ENCODE measurements around the gene CLPTM1. TPM values are rescaled to one million over a fixed set of nuclear protein-coding genes. Genes with fewer than 3 reads are reported as not detected.
"Not testable (repeated sequence)": the region's sequence is repeated elsewhere in the genome, so short reads cannot be mapped to it uniquely, and the experiment has no call there.

The CLPTM1 gene
- total and polyA plus RNA-seq, 8 donors: 67.1 to 118 (median 71.5) TPM

DNA sequence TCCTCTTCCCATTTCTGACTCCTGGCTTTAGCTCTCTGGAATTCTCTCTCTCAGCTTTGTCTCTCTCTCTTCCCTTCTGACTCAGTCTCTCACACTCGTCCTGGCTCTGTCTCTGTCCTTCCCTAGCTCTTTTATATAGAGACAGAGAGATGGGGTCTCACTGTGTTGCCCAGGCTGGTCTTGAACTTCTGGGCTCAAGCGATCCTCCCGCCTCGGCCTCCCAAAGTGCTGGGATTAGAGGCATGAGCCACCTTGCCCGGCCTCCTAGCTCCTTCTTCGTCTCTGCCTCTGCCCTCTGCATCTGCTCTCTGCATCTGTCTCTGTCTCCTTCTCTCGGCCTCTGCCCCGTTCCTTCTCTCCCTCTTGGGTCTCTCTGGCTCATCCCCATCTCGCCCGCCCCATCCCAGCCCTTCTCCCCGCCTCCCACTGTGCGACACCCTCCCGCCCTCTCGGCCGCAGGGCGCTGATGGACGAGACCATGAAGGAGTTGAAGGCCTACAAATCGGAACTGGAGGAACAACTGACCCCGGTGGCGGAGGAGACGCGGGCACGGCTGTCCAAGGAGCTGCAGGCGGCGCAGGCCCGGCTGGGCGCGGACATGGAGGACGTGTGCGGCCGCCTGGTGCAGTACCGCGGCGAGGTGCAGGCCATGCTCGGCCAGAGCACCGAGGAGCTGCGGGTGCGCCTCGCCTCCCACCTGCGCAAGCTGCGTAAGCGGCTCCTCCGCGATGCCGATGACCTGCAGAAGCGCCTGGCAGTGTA lies 46.9 kb upstream of the CLPTM1 start:
- peaks cover 4 to 36% of the 10 kb centered on the region in 2 donors for H3K27me3 ChIP-seq
- no peaks in the 10 kb centered on the region for H3K9me3 ChIP-seq
- peaks cover 7 to 36% of the 10 kb centered on the region in 2 donors for H3K4me1 ChIP-seq
- no peak for ATAC-seq
- peaks cover 0 to 2% of the 10 kb centered on the region in 2 donors for H3K36me3 ChIP-seq
- intact Hi-C loops (cut with DNase I): no loop called here
- DNase-seq: no peak
- TF ChIP-seq CTCF (IDR thresholded peaks at IDR 0.05): no peak
- H3K4me3 ChIP-seq: no peak overlapping the region
- H3K27ac ChIP-seq: no peak overlapping the region

- Histone ChIP-seq H3K36me3 (no peaks in the 10 kb centered on the region), H3K27me3 (peaks cover 4 to 36% of the 10 kb centered on the region in 2 donors), H3K4me1 (peaks cover 7 to 36% of the 10 kb centered on the region in 2 donors), H3K27ac (no peak overlapping the region), H3K4me3 (no peak overlapping the region), H3K9me3 (no peaks in the 10 kb centered on the region)
- no peak for ATAC-seq
- no peak for DNase-seq
- TF ChIP-seq CTCF (IDR thresholded peaks at IDR 0.05): no peak
- intact Hi-C loops (cut with DNase I): no loop called here
Measured at GRCh38 chr19:44908836-44909261, 46.3 kb upstream of the CLPTM1 start.

GRCh38 chr19:44909775-44910174 lies 45.4 kb upstream of the CLPTM1 start:
- Histone ChIP-seq H3K4me1 (peaks cover 7 to 44% of the 10 kb centered on the region in 2 donors), H3K4me3 (peak overlapping the region in 1 of 2 donors; percentile 4), H3K27ac (no peak overlapping the region), H3K36me3 (no peaks in the 10 kb centered on the region), H3K9me3 (no peaks in the 10 kb centered on the region), H3K27me3 (peaks cover 4 to 30% of the 10 kb centered on the region in 2 donors)
- ATAC-seq (no peak), DNase-seq (no peak)
- intact Hi-C loops (cut with DNase I): no loop called here
- TF ChIP-seq CTCF (IDR thresholded peaks at IDR 0.05): no peak

DNA sequence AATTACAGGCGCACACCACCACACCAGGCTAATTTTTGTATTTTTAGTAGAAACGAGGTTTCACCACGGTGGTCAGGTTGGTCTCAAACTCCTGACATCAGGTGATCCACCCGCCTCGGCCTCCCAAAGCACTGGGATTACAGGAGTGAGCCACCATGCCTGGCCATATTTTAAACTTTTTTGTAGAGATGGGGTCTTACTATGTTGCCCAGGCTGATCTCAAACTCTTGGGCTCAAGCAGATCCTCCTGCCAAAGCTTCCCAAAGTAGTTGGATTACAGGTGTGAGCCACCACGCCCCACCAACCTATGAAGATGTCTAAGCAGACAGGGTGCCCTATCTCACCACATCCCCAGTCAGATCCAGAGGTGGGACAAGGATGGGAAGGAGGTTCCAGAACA lies 43.3 kb upstream of the CLPTM1 start:
- H3K27ac ChIP-seq; intact Hi-C loops (cut with DNase I); H3K27me3 ChIP-seq; H3K36me3 ChIP-seq; H3K4me3 ChIP-seq; DNase-seq; H3K9me3 ChIP-seq; ATAC-seq: not testable (repeated sequence)
- H3K4me1 ChIP-seq: peaks cover 7 to 35% of the 10 kb centered on the region in 2 donors

DNA sequence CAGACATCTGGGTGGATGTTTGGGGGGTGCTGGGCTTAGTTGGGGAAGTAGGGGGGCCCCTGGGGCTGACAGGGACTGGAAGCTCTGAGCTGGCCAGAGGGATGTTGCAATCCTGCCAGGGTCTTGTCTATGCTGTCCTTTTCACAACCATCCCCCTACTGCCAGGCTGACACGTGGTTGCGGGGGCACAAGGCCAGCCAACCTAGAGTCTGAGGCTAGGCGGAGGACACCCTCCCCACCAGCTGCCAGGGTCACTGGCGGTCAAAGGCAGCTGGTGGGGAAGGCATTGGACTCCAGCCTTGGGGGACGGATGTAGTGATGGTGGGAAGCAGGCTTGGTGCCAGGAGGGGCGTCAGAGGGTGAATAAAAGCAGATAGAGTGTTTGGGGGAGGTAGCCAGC lies 42.3 kb upstream of the CLPTM1 start:
- Histone ChIP-seq H3K27ac (no peak overlapping the region), H3K4me3 (no peak overlapping the region), H3K27me3 (peaks cover 0 to 8% of the 10 kb centered on the region in 2 donors), H3K4me1 (peaks cover 7 to 35% of the 10 kb centered on the region in 2 donors), H3K9me3 (no peaks in the 10 kb centered on the region), H3K36me3 (no peaks in the 10 kb centered on the region)
- intact Hi-C loops (cut with DNase I): no loop called here
- no peak for TF ChIP-seq CTCF (IDR thresholded peaks at IDR 0.05)
- DNase-seq: peak in 2 of 4 donors; percentile 52 to 79
- peak; percentile 11 for ATAC-seq

- H3K36me3 ChIP-seq; ATAC-seq; intact Hi-C loops (cut with DNase I); H3K27me3 ChIP-seq; H3K9me3 ChIP-seq; DNase-seq; H3K27ac ChIP-seq: not testable (repeated sequence)
- Histone ChIP-seq H3K4me1 (peaks cover 7 to 35% of the 10 kb centered on the region in 2 donors), H3K4me3 (peak overlapping the region in 1 of 2 donors; percentile 49)
Measured at GRCh38 chr19:44913512-44914432, 41.4 kb upstream of the CLPTM1 start.

DNA sequence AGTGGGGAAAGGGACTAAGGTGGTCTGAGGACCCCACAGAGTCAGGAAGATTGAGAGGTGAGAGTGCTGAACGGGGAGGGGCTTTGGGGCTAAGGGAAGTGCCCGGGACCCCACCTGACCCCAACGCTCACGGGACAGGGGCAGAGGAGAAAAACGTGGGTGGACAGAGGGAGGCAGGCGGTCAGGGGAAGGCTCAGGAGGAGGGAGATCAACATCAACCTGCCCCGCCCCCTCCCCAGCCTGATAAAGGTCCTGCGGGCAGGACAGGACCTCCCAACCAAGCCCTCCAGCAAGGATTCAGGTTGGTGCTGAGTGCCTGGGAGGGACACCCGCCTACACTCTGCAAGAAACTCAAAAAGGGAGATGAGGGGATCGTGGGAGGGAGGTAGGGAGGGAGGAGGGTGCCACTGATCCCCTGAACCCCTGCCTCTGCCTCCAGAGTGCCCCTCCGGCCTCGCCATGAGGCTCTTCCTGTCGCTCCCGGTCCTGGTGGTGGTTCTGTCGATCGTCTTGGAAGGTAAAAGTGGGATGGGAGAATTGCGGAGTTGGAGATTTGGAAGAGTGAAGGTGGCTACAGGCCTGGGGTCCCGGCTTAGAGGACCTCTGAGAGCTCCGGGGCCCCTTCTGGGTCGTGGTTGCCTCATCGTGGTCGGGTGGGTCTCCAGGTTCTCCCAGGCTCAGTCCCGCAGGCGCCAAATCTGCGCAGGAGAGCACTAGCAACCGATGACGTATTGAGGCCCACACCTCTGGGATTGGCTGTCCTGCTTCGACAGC lies 40.6 kb upstream of the CLPTM1 start, which contains the start of gene APOC1:
TSS of gene APOC1 (plus strand) at position 176 of the 774 bp plus-strand sequence. CDS start at position 460, 284 bp downstream.
- H3K27ac ChIP-seq: peak within 1 kb of the TSS in 1 of 2 donors; percentile 61
- H3K27me3 ChIP-seq; intact Hi-C loops (cut with DNase I); H3K9me3 ChIP-seq; H3K36me3 ChIP-seq: not testable (repeated sequence)
- ATAC-seq: peak; percentile 92
- DNase-seq: peak; percentile 87 to 94 (median 89)
- H3K4me3 ChIP-seq: peak within 1 kb of the TSS; percentile 33 to 49
- H3K4me1 ChIP-seq: peaks cover 7 to 35% of the 10 kb centered on the region in 2 donors

Data from left lung (tissue), 10 donors.